Tibial nerve (tissue), 4 donors: ENCODE data around the gene SFN.

Experiments used
- CTCF ChIP-seq, 5 experiments: fragments of 200-600 bp in 3 of 5; fragments of 450-650 bp in 2 of 5; sonication (generic) in 3 of 5; IDR thresholded peaks; one replicate each; pipeline ENCODE4 v1.5.1; 2016 to 2019; ENCODE audit warnings: antibody characterized with exemption in 5 of 5, mild to moderate bottlenecking in 3 of 5, moderate library complexity in 2 of 5
- EP300 ChIP-seq, 2 donors: sonication (generic); formaldehyde crosslinking; IDR thresholded peaks; one replicate each; pipeline ENCODE4 v1.6.1; 2017; ENCODE audit warnings: antibody characterized with exemption in 2 of 2, mild to moderate bottlenecking in 1 of 2
- POLR2A ChIP-seq, 2 donors: fragments of 450-650 bp; IDR thresholded peaks; one replicate each; pipeline ENCODE4 v1.6.1; 2017; ENCODE audit warnings: antibody characterized with exemption in 2 of 2, mild to moderate bottlenecking in 2 of 2, moderate library complexity in 2 of 2

GRCh38 chr1:26874896-26875295 is 11.9 kb downstream of the SFN start:
- TF ChIP-seq CTCF (IDR thresholded peaks at IDR 0.05) (no peak), EP300 (IDR thresholded peaks at IDR 0.05) (no peak), POLR2A (IDR thresholded peaks at IDR 0.05) (no peak)
